ENCODE measurements around the gene MTF2. TPM values are rescaled to one million over a fixed set of nuclear protein-coding genes. Genes with fewer than 3 reads are reported as not detected.
A peak's percentile ranks its signal among the peaks of the same experiment; 100 is the strongest.

Gene MTF2
- polyA plus RNA-seq, 3 donors, result 45.1 to 49.7 (median 49.5) TPM

GRCh38 chr1:93179886-93180722, 101.0 kb downstream of the MTF2 start, which contains the start of gene TMED5:
Gene TMED5 (minus strand): TSS chr1:93180413. CDS start chr1:93180242, 171 bp downstream.
- peak; percentile 90 to 96 (median 93) for DNase-seq (ENCODE audit: low read depth in 3 of 3, low spot score in 2 of 3)

- peak in 1 of 3 donors; percentile 29 for DNase-seq (ENCODE audit: low read depth in 3 of 3, low spot score in 2 of 3)
These were observed 101.9 kb downstream of the MTF2 start, which contains the start of gene CCDC18 for GRCh38 chr1:93180723-93181613. Gene CCDC18 (plus strand): TSS chr1:93180724. CDS start chr1:93183362, 2,638 bp downstream.

- no peak for DNase-seq (ENCODE audit: low read depth in 3 of 3, low spot score in 2 of 3)
These were observed 107.6 kb downstream of the MTF2 start for GRCh38 chr1:93186667-93187066.

Other genes starting within 250 kb of the MTF2 start
- 1,000 to 10,000 TPM; 2,881 to 3,075 (median 3,001) TPM for gene RPL5, start 247.2 kb upstream of the MTF2 start, polyA plus RNA-seq (ENCODE audit: insufficient read length in 3 of 3)
- gene DIPK1A, start 117.8 kb upstream of the MTF2 start, polyA plus RNA-seq (ENCODE audit: insufficient read length in 3 of 3), result 1 to 10 TPM; 9.1 to 9.6 (median 9.4) TPM
- 100 to 1,000 TPM in 1 of 3 donors, 10 to 100 TPM in 2; 92.4 to 104 (median 92.9) TPM for gene TMED5, start 101.1 kb downstream of the MTF2 start, polyA plus RNA-seq (ENCODE audit: insufficient read length in 3 of 3)
- gene CCDC18, start 101.4 kb downstream of the MTF2 start, polyA plus RNA-seq (ENCODE audit: insufficient read length in 3 of 3), result 10 to 100 TPM in 2 of 3 donors, 1 to 10 TPM in 1; 9.2 to 16.1 (median 12.4) TPM